ENCODE data around the gene CEP170.

The CEP170 gene

GRCh38 chr1:243264717-243265116, 9.6 kb upstream of the CEP170 start:
- H3K27me3 ChIP-seq (ENCODE audit: control insufficient read depth, low read length) = no peaks in the 10 kb centered on the region
- TF ChIP-seq CTCF (IDR thresholded peaks at IDR 0.05; ENCODE audit: low read depth, low read length, poor library complexity, severe bottlenecking) (no peak), EZH2phosphoT487 (IDR thresholded peaks at IDR 0.05; ENCODE audit: borderline replicate concordance, low read length) (no peak)
- no peaks in the 10 kb centered on the region for H3K36me3 ChIP-seq (ENCODE audit: control insufficient read depth, low read length)
- no peaks in the 10 kb centered on the region for H3K9me3 ChIP-seq (ENCODE audit: control insufficient read depth, insufficient read depth, low read length)
- H3F3A ChIP-seq (ENCODE audit: control insufficient read depth, insufficient read depth) = no peaks in the 10 kb centered on the region
- H3K27ac ChIP-seq (ENCODE audit: low read depth, low read length) = no peak overlapping the region
- H3K79me2 ChIP-seq (ENCODE audit: control insufficient read depth, low read length) = peaks cover 29% of the 10 kb centered on the region
- H3K4me1 ChIP-seq (ENCODE audit: control insufficient read depth, low read length) = peaks cover 28% of the 10 kb centered on the region
- no peaks in the 10 kb centered on the region for H4K20me1 ChIP-seq (ENCODE audit: control insufficient read depth, insufficient read depth, low read depth, low read length)
- no peak overlapping the region for H3K4me2 ChIP-seq (ENCODE audit: low read length)
- no peak overlapping the region for H3K4me3 ChIP-seq (ENCODE audit: low read length)
- H3K9me2 ChIP-seq (replicated peaks; ENCODE audit: control insufficient read depth, low read length) = no peaks in the 10 kb centered on the region

GRCh38 chr1:243261390-243261789, 6.3 kb upstream of the CEP170 start:
- no peak overlapping the region for H3K4me2 ChIP-seq (ENCODE audit: low read length)
- peaks cover 12% of the 10 kb centered on the region for H3K4me1 ChIP-seq (ENCODE audit: control insufficient read depth, low read length)
- H3K79me2 ChIP-seq (ENCODE audit: control insufficient read depth, low read length) = peaks cover 47% of the 10 kb centered on the region

GRCh38 chr1:243260221-243260880, 5.3 kb upstream of the CEP170 start:
- no peak overlapping the region for H3K27ac ChIP-seq (ENCODE audit: low read depth, low read length)
- TF ChIP-seq CTCF (IDR thresholded peaks at IDR 0.05; ENCODE audit: low read depth, low read length, poor library complexity, severe bottlenecking) (no peak), EZH2phosphoT487 (IDR thresholded peaks at IDR 0.05; ENCODE audit: borderline replicate concordance, low read length) (no peak)
- H3K79me2 ChIP-seq (ENCODE audit: control insufficient read depth, low read length) = peaks cover 52% of the 10 kb centered on the region
- no peak overlapping the region for H3K4me2 ChIP-seq (ENCODE audit: low read length)
- H3K4me1 ChIP-seq (ENCODE audit: control insufficient read depth, low read length) = peaks cover 13% of the 10 kb centered on the region
- H3K27me3 ChIP-seq (ENCODE audit: control insufficient read depth, low read length) = no peaks in the 10 kb centered on the region
- H3K4me3 ChIP-seq (ENCODE audit: low read length) = no peak overlapping the region
- no peaks in the 10 kb centered on the region; the same call in 1 of the 2 replicates for H3F3A ChIP-seq (ENCODE audit: control insufficient read depth, insufficient read depth)
- 0 out of 2 replicates have a peak, but pooled peaks cover 2% of the 10 kb centered on the region for H3K36me3 ChIP-seq (ENCODE audit: control insufficient read depth, low read length)
- no peaks in the 10 kb centered on the region for H3K9me3 ChIP-seq (ENCODE audit: control insufficient read depth, insufficient read depth, low read length)
- H4K20me1 ChIP-seq (ENCODE audit: control insufficient read depth, insufficient read depth, low read depth, low read length) = no peaks in the 10 kb centered on the region
- H3K9me2 ChIP-seq (replicated peaks; ENCODE audit: control insufficient read depth, low read length) = no peaks in the 10 kb centered on the region

More at GRCh38 chr1:243261390-243261789, 6.3 kb upstream of the CEP170 start:
- H3K36me3 ChIP-seq (ENCODE audit: control insufficient read depth, low read length) = 0 out of 2 replicates have a peak, but pooled peaks cover under 1% of the 10 kb centered on the region
- H3K9me2 ChIP-seq (replicated peaks; ENCODE audit: control insufficient read depth, low read length) = no peaks in the 10 kb centered on the region
- no peaks in the 10 kb centered on the region for H3F3A ChIP-seq (ENCODE audit: control insufficient read depth, insufficient read depth)
- no peaks in the 10 kb centered on the region for H3K9me3 ChIP-seq (ENCODE audit: control insufficient read depth, insufficient read depth, low read length)
- H3K27me3 ChIP-seq (ENCODE audit: control insufficient read depth, low read length) = no peaks in the 10 kb centered on the region
- H4K20me1 ChIP-seq (ENCODE audit: control insufficient read depth, insufficient read depth, low read depth, low read length) = no peaks in the 10 kb centered on the region
- H3K27ac ChIP-seq (ENCODE audit: low read depth, low read length) = no peak overlapping the region
- H3K4me3 ChIP-seq (ENCODE audit: low read length) = no peak overlapping the region
- TF ChIP-seq EZH2phosphoT487 (IDR thresholded peaks at IDR 0.05; ENCODE audit: borderline replicate concordance, low read length) (no peak), CTCF (IDR thresholded peaks at IDR 0.05; ENCODE audit: low read depth, low read length, poor library complexity, severe bottlenecking) (no peak)

All from DOHH2 (cell line).